Measurements from ENCODE around the gene FOXL2NB. TPM values are rescaled to one million over a fixed set of nuclear protein-coding genes. Genes with fewer than 3 reads are reported as not detected.
A peak's percentile ranks its signal among the peaks of the same experiment; 100 is the strongest.

FOXL2NB gene
- total and polyA plus RNA-seq, 2 of the 13 experiments (the other 11 are each of a cell fraction or from before 2014, with no cell fraction given): not detected

GRCh38 chr3:138941259-138941885 lies 5.6 kb upstream of the FOXL2NB start (continued):
- no peak for TF ChIP-seq FUBP1 (CRISPR knock-in tag; IDR thresholded peaks at IDR 0.05; ENCODE audit: borderline replicate concordance)
- no peak for TF ChIP-seq HMGA1 (CRISPR knock-in tag; conservative IDR thresholded peaks at IDR 0.05)
- TF ChIP-seq, protein P1, sequence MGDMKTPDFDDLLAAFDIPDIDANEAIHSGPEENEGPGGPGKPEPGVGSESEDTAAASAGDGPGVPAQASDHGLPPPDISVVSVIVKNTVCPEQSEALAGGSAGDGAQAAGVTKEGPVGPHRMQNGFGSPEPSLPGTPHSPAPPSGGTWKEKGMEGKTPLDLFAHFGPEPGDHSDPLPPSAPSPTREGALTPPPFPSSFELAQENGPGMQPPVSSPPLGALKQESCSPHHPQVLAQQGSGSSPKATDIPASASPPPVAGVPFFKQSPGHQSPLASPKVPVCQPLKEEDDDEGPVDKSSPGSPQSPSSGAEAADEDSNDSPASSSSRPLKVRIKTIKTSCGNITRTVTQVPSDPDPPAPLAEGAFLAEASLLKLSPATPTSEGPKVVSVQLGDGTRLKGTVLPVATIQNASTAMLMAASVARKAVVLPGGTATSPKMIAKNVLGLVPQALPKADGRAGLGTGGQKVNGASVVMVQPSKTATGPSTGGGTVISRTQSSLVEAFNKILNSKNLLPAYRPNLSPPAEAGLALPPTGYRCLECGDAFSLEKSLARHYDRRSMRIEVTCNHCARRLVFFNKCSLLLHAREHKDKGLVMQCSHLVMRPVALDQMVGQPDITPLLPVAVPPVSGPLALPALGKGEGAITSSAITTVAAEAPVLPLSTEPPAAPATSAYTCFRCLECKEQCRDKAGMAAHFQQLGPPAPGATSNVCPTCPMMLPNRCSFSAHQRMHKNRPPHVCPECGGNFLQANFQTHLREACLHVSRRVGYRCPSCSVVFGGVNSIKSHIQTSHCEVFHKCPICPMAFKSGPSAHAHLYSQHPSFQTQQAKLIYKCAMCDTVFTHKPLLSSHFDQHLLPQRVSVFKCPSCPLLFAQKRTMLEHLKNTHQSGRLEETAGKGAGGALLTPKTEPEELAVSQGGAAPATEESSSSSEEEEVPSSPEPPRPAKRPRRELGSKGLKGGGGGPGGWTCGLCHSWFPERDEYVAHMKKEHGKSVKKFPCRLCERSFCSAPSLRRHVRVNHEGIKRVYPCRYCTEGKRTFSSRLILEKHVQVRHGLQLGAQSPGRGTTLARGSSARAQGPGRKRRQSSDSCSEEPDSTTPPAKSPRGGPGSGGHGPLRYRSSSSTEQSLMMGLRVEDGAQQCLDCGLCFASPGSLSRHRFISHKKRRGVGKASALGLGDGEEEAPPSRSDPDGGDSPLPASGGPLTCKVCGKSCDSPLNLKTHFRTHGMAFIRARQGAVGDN (CRISPR knock-in tag; IDR thresholded peaks at IDR 0.05): peak; percentile 24; the same call in 1 of the 2 replicates
- TF ChIP-seq HINFP (CRISPR knock-in tag; IDR thresholded peaks at IDR 0.05; ENCODE audit: low read depth): no peak
- peak; percentile 32; the same call in 1 of the 2 replicates for TF ChIP-seq ZFP91 (CRISPR knock-in tag; IDR thresholded peaks at IDR 0.05; ENCODE audit: borderline replicate concordance)
- no peak for TF ChIP-seq ZMYM4 (CRISPR knock-in tag; IDR thresholded peaks at IDR 0.05)
- no peak for TF ChIP-seq RFX1 (IDR thresholded peaks at IDR 0.05)
- no peak for TF ChIP-seq ZNF414 (CRISPR knock-in tag; IDR thresholded peaks at IDR 0.05)
- no peak for TF ChIP-seq ELF4 (CRISPR knock-in tag; IDR thresholded peaks at IDR 0.05; ENCODE audit: borderline replicate concordance)
- TF ChIP-seq ZNF367 (CRISPR knock-in tag; IDR thresholded peaks at IDR 0.05; ENCODE audit: borderline replicate concordance): no peak
- no peak for TF ChIP-seq ZNF790 (CRISPR knock-in tag; IDR thresholded peaks at IDR 0.05; ENCODE audit: borderline replicate concordance)
- TF ChIP-seq, protein P2, sequence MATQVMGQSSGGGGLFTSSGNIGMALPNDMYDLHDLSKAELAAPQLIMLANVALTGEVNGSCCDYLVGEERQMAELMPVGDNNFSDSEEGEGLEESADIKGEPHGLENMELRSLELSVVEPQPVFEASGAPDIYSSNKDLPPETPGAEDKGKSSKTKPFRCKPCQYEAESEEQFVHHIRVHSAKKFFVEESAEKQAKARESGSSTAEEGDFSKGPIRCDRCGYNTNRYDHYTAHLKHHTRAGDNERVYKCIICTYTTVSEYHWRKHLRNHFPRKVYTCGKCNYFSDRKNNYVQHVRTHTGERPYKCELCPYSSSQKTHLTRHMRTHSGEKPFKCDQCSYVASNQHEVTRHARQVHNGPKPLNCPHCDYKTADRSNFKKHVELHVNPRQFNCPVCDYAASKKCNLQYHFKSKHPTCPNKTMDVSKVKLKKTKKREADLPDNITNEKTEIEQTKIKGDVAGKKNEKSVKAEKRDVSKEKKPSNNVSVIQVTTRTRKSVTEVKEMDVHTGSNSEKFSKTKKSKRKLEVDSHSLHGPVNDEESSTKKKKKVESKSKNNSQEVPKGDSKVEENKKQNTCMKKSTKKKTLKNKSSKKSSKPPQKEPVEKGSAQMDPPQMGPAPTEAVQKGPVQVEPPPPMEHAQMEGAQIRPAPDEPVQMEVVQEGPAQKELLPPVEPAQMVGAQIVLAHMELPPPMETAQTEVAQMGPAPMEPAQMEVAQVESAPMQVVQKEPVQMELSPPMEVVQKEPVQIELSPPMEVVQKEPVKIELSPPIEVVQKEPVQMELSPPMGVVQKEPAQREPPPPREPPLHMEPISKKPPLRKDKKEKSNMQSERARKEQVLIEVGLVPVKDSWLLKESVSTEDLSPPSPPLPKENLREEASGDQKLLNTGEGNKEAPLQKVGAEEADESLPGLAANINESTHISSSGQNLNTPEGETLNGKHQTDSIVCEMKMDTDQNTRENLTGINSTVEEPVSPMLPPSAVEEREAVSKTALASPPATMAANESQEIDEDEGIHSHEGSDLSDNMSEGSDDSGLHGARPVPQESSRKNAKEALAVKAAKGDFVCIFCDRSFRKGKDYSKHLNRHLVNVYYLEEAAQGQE (IDR thresholded peaks at IDR 0.05; ENCODE audit: borderline replicate concordance in 1 of 2, low read depth in 1 of 2, low read length in 2 of 2): no peak

All from HepG2 (cell line).